DMS153 treated with DMSO at 0.1 percent for 48 hours (cell line): ENCODE results near the gene BNIP1.

Experiments used
- DNase-seq: peaks from one replicate; lab custom pipeline; 2025; ENCODE audit not compliant: unreplicated experiment; lab: John Stamatoyannopoulos, UW

Gene BNIP1

DNA sequence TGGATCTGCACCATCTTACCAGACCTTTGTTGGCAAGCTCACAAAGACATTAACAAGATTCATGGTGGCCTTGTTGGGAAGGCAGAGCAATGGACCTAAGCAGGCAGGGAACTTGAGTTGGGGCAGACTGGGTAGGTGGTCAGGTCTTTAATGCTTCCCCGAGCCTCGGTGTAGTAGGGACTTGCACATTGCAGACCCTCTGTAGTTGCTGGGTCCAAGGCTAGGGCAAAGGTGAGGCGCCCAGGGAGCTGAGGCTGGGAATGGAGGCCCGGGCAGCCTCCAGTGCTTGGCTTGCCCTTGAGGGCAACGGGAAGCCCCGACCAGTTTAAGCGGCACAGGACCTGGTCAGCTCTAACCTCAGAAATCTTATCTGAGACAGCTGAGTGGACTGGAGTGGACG lies 66.5 kb downstream of the BNIP1 start:
- DNase-seq, result no peak

DNA sequence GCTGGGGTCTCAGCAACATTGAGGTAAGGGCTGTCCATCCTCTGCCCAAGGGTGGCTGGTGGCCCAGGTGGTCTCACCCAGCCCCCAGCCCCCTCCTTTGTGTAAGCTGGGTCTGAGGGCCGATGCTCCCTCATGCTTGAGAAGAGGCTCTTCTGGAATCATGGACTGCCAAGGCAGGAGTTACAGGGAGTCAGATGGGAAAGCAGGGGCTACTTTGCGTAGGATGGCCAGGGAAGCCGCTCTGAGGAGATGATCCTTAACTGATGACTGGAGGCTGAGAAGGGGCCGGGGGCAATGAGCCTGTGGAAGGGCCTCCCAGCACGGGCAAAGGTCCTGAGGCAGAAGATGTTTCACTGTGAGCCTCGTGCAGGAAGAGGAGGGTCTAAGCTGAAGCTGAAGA lies 67.0 kb downstream of the BNIP1 start:
- DNase-seq, result no peak

DNA sequence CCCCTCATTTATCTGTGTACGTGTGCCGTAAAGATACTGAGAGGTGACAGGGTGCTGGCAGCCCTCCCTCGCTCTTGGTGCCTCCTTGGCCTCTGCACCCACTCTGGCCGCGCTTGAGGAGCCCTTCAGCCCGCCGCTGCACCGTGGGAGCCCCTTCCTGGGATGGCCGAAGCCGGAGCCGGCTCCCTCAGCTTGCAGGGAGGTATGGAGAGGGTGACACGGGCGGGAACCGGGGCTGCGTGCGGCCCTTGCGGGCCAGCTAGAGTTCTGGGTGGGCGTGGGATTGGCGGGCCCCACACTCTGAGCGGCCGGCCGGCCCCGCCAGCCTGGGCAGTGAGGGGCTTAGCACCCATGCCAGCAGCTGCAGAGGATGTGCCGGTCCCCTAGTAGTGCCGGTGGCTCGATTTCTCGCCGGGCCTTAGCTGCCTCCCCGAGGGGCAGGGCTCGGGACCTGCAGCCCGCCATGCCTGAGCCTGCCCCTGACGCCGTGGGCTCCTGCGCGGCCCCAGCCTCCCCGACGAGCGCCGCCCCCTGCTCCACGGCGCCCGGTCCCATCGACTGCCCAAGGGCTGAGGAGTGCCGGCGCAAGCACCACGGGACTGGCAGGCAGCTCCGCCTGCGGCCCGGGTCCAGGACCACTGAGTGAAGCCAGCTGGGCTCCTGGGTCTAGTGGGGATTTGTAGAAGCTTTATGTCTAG lies 69.1 kb downstream of the BNIP1 start:
- no peak for DNase-seq
